ENCODE measurements around the gene POLG. TPM values are rescaled to one million over a fixed set of nuclear protein-coding genes. Genes with fewer than 3 reads are reported as not detected.

POLG gene
- total and polyA plus RNA-seq, 8 donors, result 19.3 to 52.0 (median 25.8) TPM

- FAIRE-seq, result no peak
- intact Hi-C loops (cut with DNase I), result no loop called here
- Histone ChIP-seq H3K27ac (no peak overlapping the region), H3K36me3 (no peaks in the 10 kb centered on the region), H3K9me3 (no peaks in the 10 kb centered on the region), H3K4me1 (peaks cover 0 to 6% (median 4%) of the 10 kb centered on the region in 3 donors), H3K27me3 (peaks cover 0 to 70% (median 25%) of the 10 kb centered on the region in 4 donors), H3K4me3 (peak overlapping the region in 1 of 4 donors; percentile 20)
- TF ChIP-seq, protein P1, sequence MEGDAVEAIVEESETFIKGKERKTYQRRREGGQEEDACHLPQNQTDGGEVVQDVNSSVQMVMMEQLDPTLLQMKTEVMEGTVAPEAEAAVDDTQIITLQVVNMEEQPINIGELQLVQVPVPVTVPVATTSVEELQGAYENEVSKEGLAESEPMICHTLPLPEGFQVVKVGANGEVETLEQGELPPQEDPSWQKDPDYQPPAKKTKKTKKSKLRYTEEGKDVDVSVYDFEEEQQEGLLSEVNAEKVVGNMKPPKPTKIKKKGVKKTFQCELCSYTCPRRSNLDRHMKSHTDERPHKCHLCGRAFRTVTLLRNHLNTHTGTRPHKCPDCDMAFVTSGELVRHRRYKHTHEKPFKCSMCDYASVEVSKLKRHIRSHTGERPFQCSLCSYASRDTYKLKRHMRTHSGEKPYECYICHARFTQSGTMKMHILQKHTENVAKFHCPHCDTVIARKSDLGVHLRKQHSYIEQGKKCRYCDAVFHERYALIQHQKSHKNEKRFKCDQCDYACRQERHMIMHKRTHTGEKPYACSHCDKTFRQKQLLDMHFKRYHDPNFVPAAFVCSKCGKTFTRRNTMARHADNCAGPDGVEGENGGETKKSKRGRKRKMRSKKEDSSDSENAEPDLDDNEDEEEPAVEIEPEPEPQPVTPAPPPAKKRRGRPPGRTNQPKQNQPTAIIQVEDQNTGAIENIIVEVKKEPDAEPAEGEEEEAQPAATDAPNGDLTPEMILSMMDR (IDR thresholded peaks at IDR 0.05), result no peak
- 15 to 24% methylated on average over 21 of the region's 21 CpGs for WGBS, 2 donors
- DNase-seq, result no peak
- ATAC-seq, result no peak
Observed at GRCh38 chr15:89366656-89367393, 32.2 kb upstream of the POLG start.

DNA sequence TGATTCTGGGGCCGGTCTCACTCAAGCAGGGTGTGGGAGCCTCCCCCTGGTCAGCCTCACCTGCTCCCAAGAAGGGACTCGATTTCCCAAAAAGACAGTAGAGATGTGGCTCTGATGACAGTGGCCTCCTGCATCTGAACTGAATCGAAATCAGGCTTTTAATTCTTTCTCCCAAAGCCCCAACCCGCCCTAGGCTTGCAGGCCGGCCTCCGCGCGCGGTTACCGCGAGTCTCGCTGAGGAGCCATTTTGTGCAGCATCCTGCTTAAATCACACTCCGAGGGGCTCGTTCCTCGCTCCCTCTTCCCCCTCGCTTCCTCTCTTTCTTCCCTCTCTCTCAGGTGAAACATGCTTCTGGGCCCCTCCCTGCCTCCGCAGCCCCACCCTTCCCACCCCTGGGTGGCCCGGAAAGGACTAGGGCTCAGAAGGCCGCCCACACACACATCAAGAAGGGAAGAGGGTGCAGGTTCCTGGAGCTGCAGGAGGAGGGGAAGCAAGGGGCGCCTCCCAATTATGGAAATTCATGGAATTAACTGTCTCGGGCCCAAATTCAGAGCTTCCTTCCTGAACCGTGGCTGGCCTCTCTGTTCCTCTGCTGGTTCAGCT, 30.9 kb upstream of the POLG start:
- Histone ChIP-seq H3K4me1 (peaks cover 0 to 7% (median 4%) of the 10 kb centered on the region in 3 donors), H3K9me3 (no peaks in the 10 kb centered on the region), H3K4me3 (no peak overlapping the region), H3K36me3 (no peaks in the 10 kb centered on the region), H3K27me3 (peaks cover 0 to 78% (median 27%) of the 10 kb centered on the region in 4 donors), H3K27ac (no peak overlapping the region)
- intact Hi-C loops (cut with DNase I), result no loop called here
- ATAC-seq (no peak), DNase-seq (no peak), FAIRE-seq (no peak)
- 20 to 22% methylated on average over 22 of the region's 22 CpGs for WGBS, 2 donors
- TF ChIP-seq, protein P1 (IDR thresholded peaks at IDR 0.05), result no peak

DNA sequence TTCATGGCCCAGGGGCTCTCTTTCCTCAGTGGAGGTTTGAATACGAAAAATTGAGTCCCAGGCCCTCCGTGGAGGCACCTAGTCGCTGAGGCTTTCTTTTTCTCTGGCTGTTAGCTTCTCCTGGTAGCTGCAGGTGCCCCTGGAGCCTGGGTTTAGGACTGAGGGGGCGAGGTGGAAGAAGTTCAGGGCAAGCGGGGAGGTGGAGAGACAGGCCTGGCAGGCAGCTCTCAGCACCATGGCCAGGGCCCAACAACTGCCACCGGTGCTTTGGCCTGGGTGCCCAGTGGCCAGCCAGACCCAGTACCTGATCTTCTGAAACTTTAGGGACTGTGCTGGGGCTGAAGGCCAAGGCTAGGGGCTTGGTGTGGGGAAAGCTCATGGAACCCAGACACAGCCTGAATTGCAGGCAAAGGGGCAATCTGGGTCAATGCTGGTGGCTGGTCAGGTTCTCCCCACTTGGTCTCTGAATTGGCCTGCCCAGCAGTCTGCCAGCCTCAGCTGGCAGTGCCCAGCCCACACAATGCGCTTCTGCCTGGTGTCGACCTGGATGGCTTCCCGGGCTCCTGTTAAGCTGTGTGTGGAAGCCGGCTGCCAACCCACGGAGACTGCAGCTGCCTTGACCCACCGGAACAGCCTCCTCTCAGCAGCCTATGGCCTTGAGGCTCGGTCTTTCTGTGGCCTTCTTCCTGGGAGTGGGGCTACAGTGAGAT, 30.3 kb upstream of the POLG start:
- no peak for ATAC-seq

GRCh38 chr15:89364341-89364740, 29.7 kb upstream of the POLG start:
- Histone ChIP-seq H3K9me3 (no peaks in the 10 kb centered on the region), H3K4me3 (no peak overlapping the region), H3K36me3 (no peaks in the 10 kb centered on the region), H3K27ac (no peak overlapping the region), H3K4me1 (peaks cover 0 to 7% (median 4%) of the 10 kb centered on the region in 3 donors), H3K27me3 (peaks cover 0 to 81% (median 28%) of the 10 kb centered on the region in 4 donors)
- intact Hi-C loops (cut with DNase I), result loop anchor here in 2 of 3 donors (5.0 kb wide), 2 partner anchors 58 to 63 kb away; no protein-coding TSS in a partner anchor
- TF ChIP-seq, protein P1 (IDR thresholded peaks at IDR 0.05), result no peak
- DNase-seq (peak in 2 of 6 donors; percentile 38 to 39), FAIRE-seq (no peak), ATAC-seq (peak in 1 of 4 donors; percentile 24)
- WGBS, 2 donors, result 25 to 33% methylated on average over 6 of the region's 6 CpGs

More for the DNA sequence above, 30.3 kb upstream of the POLG start:
- intact Hi-C loops (cut with DNase I), result loop anchor here in 2 of 3 donors (5.0 kb wide), 2 partner anchors 57 to 62 kb away; no protein-coding TSS in a partner anchor
- TF ChIP-seq, protein P1 (IDR thresholded peaks at IDR 0.05), result no peak
- no peaks in the 10 kb centered on the region for H3K36me3 ChIP-seq
- no peak overlapping the region for H3K27ac ChIP-seq
- no peak overlapping the region for H3K4me3 ChIP-seq
- 27 to 36% methylated on average over 13 of the region's 13 CpGs for WGBS, 2 donors
- peaks cover 0 to 78% (median 26%) of the 10 kb centered on the region in 4 donors for H3K27me3 ChIP-seq
- peaks cover 0 to 7% (median 4%) of the 10 kb centered on the region in 3 donors for H3K4me1 ChIP-seq
- peak in 1 of 6 donors; percentile 51 for DNase-seq
- FAIRE-seq, result no peak
- no peaks in the 10 kb centered on the region for H3K9me3 ChIP-seq
